Astrocyte of the spinal cord (primary cell): ENCODE results near the gene FKBP8.
"Not testable (repeated sequence)": the region's sequence is repeated elsewhere in the genome, so short reads cannot be mapped to it uniquely, and the experiment has no call there.

Source experiments
- DNase-seq: peaks from one replicate; pipeline ENCODE4 v3.0.0; 2011; ENCODE audit warnings: low read depth, low spot score
- H3K4me3 ChIP-seq: 2 replicates; pipeline ENCODE4 v1.5.1; 2011; ENCODE audit warnings: low read depth, mild to moderate bottlenecking, low read length, moderate library complexity
- in situ Hi-C: cut with HindIII; loops from 2 replicates; pipeline ENCODE4 v1.10.0; 2017; ENCODE audit warnings: low sequenced_read_pairs
- TF ChIP-seq, protein P1 (sequence below): IDR thresholded peaks from 2 replicates; pipeline ENCODE4 v1.5.1; 2012; ENCODE audit warnings: low read depth, mild to moderate bottlenecking, low read length, inconsistent platforms

The FKBP8 gene

GRCh38 chr19:18532168-18532890 lies 11.0 kb downstream of the FKBP8 start:
- TF ChIP-seq, protein P1, sequence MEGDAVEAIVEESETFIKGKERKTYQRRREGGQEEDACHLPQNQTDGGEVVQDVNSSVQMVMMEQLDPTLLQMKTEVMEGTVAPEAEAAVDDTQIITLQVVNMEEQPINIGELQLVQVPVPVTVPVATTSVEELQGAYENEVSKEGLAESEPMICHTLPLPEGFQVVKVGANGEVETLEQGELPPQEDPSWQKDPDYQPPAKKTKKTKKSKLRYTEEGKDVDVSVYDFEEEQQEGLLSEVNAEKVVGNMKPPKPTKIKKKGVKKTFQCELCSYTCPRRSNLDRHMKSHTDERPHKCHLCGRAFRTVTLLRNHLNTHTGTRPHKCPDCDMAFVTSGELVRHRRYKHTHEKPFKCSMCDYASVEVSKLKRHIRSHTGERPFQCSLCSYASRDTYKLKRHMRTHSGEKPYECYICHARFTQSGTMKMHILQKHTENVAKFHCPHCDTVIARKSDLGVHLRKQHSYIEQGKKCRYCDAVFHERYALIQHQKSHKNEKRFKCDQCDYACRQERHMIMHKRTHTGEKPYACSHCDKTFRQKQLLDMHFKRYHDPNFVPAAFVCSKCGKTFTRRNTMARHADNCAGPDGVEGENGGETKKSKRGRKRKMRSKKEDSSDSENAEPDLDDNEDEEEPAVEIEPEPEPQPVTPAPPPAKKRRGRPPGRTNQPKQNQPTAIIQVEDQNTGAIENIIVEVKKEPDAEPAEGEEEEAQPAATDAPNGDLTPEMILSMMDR, result no peak
- H3K4me3 ChIP-seq, result no peak overlapping the region
- no peak for DNase-seq
- in situ Hi-C loops, result no loop called here

- no peak overlapping the region for H3K4me3 ChIP-seq
Observed at GRCh38 chr19:18531485-18531884, 11.9 kb downstream of the FKBP8 start.

DNA sequence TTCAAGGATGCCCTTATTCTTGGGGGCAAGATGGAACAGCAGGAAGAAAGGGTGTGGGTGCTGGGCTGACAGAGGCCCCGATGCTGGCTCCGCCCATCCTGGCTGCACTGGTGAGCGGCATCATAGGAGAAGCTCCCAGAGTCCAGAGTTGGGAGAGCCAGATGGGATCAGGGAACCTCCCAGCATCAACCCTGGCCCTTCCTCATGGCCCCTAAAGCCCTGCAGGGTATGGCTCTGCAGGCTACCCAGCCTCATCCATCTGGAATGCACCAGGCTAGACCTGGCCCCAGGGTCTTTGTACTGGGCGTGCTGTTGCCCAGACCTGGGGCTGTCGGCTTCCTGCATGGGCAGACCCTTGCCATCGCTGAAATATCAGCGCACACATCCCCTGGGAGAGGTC lies 13.6 kb downstream of the FKBP8 start:
- no peak overlapping the region for H3K4me3 ChIP-seq
- DNase-seq, result no peak
- TF ChIP-seq, protein P1, result no peak
- in situ Hi-C loops, result no loop called here

More at GRCh38 chr19:18531485-18531884, 11.9 kb downstream of the FKBP8 start:
- TF ChIP-seq, protein P1, result no peak
- DNase-seq, result no peak
- in situ Hi-C loops, result no loop called here

GRCh38 chr19:18526316-18526715 lies 17.1 kb downstream of the FKBP8 start:
- H3K4me3 ChIP-seq, result no peak overlapping the region
- TF ChIP-seq, protein P1, result no peak
- in situ Hi-C loops, result no loop called here
- DNase-seq, result no peak

DNA sequence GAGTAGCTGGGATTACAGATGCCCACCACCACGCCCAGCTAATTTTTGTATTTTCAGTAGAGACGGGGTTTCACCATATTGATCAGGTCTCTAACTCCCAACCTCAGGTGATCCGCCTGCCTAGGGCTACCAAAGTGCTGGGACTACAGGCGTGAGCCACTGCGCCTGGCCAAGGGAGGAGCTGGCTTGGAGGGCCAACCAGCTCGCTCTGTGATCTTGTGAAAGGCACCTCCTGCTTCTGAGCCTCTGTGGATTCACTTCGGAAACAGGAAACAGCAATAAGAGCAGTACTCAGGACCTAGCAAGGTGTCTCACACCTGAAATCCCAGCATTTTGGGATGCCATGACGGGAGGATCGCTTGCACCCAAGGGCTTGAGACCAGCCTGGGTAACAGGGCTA lies 19.5 kb downstream of the FKBP8 start:
- TF ChIP-seq, protein P1, result no peak
- DNase-seq, result no peak
- in situ Hi-C loops, result no loop called here
- H3K4me3 ChIP-seq, result no peak overlapping the region

- DNase-seq, H3K4me3 ChIP-seq, in situ Hi-C loops: not testable (repeated sequence)
Observed at GRCh38 chr19:18522862-18523440, 20.4 kb downstream of the FKBP8 start.

- H3K4me3 ChIP-seq, result no peak overlapping the region
- peak; percentile 100 for DNase-seq
- in situ Hi-C loops, result no loop called here
- TF ChIP-seq, protein P1, result peak; percentile 14
Observed at GRCh38 chr19:18522124-18522861, 21.1 kb downstream of the FKBP8 start.
